Measurements from ENCODE around the gene CCDC136.

- TF ChIP-seq CTCF (IDR thresholded peaks at IDR 0.05; ENCODE audit: low read depth, low read length, poor library complexity, severe bottlenecking): no peak
- TF ChIP-seq EZH2phosphoT487 (IDR thresholded peaks at IDR 0.05; ENCODE audit: borderline replicate concordance, low read length): no peak
Measured at GRCh38 chr7:128744366-128744905, 47.3 kb upstream of the CCDC136 start.
